ENCODE results near the gene FRMD3. TPM values are rescaled to one million over a fixed set of nuclear protein-coding genes. Genes with fewer than 3 reads are reported as not detected.

The FRMD3 gene
- total RNA-seq, 2 donors from 2014 or later = 2.1 to 4.6 TPM

DNA sequence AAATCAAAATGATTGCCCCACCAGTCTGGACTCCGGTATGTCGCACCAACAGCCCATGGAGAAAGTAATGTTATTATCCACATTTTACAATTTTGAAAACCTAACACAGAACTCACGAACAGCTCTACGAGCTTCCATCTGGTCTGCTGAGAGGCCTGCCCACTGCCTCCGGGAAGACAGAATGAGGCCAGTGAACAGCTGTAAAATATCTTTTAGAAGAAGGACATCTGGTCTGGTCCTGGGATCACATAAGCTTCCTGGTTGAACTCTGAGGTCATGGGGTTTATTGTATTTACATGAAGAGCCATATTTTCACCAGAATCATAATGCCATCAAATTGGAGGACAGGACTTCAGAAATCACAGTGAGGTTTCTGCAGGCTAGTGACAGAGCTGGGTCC lies 89.0 kb downstream of the FRMD3 start:
- no peaks in the 10 kb centered on the region for H3K4me1 ChIP-seq
- H3K9me3 ChIP-seq = no peaks in the 10 kb centered on the region
- DNase-seq (no peak), ATAC-seq (no peak)
- TF ChIP-seq, protein P1, sequence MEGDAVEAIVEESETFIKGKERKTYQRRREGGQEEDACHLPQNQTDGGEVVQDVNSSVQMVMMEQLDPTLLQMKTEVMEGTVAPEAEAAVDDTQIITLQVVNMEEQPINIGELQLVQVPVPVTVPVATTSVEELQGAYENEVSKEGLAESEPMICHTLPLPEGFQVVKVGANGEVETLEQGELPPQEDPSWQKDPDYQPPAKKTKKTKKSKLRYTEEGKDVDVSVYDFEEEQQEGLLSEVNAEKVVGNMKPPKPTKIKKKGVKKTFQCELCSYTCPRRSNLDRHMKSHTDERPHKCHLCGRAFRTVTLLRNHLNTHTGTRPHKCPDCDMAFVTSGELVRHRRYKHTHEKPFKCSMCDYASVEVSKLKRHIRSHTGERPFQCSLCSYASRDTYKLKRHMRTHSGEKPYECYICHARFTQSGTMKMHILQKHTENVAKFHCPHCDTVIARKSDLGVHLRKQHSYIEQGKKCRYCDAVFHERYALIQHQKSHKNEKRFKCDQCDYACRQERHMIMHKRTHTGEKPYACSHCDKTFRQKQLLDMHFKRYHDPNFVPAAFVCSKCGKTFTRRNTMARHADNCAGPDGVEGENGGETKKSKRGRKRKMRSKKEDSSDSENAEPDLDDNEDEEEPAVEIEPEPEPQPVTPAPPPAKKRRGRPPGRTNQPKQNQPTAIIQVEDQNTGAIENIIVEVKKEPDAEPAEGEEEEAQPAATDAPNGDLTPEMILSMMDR (IDR thresholded peaks at IDR 0.05) = no peak
- no peak for TF ChIP-seq POLR2A (IDR thresholded peaks at IDR 0.05)
- H3K27ac ChIP-seq = no peak overlapping the region
- intact Hi-C loops (cut with DNase I) = no loop called here
- H3K4me3 ChIP-seq = no peak overlapping the region
- no peaks in the 10 kb centered on the region for H3K36me3 ChIP-seq (replicated peaks in 1 of 2; ENCODE audit: insufficient read depth in 1 of 2, low read depth in 2 of 2)
- 87 to 99% methylated on average over 5 of the region's 5 CpGs for WGBS, 2 donors
- no peaks in the 10 kb centered on the region for H3K27me3 ChIP-seq

DNA sequence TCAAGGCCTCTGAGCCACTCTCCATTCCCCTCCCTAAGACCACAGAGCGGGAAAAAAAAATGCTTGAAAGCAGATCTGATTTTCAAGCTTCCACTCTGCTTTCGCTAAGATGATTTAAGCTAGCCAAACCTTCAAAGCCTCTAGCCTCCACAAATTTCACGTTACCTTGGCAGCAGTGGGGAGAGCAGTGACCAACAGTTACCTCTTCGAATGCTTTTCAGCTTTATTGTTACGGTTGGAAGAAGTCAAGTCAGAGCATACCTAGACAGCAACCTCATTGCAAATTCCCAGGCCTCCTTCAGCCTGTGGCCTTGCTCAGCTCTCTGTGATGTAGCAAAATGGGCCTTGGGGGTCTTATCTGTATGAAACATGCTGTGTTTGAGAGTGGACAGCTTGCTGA lies 89.6 kb downstream of the FRMD3 start:
- no peaks in the 10 kb centered on the region for H3K36me3 ChIP-seq (replicated peaks in 1 of 2; ENCODE audit: insufficient read depth in 1 of 2, low read depth in 2 of 2)
- intact Hi-C loops (cut with DNase I) = no loop called here
- 96 to 98% methylated on average over 5 of the region's 5 CpGs for WGBS, 2 donors
- H3K27ac ChIP-seq = no peak overlapping the region
- ATAC-seq (no peak), DNase-seq (no peak)
- H3K27me3 ChIP-seq = no peaks in the 10 kb centered on the region
- no peaks in the 10 kb centered on the region for H3K4me1 ChIP-seq
- no peaks in the 10 kb centered on the region for H3K9me3 ChIP-seq
- TF ChIP-seq, protein P1 (IDR thresholded peaks at IDR 0.05) = no peak
- TF ChIP-seq POLR2A (IDR thresholded peaks at IDR 0.05) = no peak
- H3K4me3 ChIP-seq = no peak overlapping the region

DNA sequence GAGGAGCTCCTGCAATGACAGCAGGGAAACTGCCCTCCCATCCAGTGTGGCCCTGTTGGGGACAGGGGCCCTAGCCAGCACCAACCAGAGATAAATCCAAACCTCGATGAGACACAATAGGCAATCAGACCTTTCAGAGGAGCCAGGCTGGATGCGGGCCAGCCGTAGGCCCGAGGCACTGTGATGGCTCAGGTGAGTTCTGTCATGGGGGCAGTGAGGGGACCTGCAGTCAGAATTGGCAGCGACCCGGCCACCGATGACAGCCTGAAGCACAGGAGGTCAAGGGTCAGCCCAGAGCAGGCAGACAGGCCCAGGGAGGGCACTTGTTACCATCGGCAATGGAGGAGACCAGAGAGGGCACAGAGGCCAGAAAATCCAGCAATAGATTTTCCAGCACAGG lies 90.8 kb downstream of the FRMD3 start:
- H3K36me3 ChIP-seq (replicated peaks in 1 of 2; ENCODE audit: insufficient read depth in 1 of 2, low read depth in 2 of 2) = no peaks in the 10 kb centered on the region
- H3K27me3 ChIP-seq = no peaks in the 10 kb centered on the region
- no peak overlapping the region for H3K27ac ChIP-seq
- no peak for TF ChIP-seq POLR2A (IDR thresholded peaks at IDR 0.05)
- TF ChIP-seq, protein P1 (IDR thresholded peaks at IDR 0.05) = no peak
- H3K4me3 ChIP-seq = no peak overlapping the region
- DNase-seq (no peak), ATAC-seq (no peak)
- intact Hi-C loops (cut with DNase I) = no loop called here
- no peaks in the 10 kb centered on the region for H3K9me3 ChIP-seq
- H3K4me1 ChIP-seq = no peaks in the 10 kb centered on the region
- 91 to 93% methylated on average over 7 to 8 of the region's 8 CpGs for WGBS, 2 donors

DNA sequence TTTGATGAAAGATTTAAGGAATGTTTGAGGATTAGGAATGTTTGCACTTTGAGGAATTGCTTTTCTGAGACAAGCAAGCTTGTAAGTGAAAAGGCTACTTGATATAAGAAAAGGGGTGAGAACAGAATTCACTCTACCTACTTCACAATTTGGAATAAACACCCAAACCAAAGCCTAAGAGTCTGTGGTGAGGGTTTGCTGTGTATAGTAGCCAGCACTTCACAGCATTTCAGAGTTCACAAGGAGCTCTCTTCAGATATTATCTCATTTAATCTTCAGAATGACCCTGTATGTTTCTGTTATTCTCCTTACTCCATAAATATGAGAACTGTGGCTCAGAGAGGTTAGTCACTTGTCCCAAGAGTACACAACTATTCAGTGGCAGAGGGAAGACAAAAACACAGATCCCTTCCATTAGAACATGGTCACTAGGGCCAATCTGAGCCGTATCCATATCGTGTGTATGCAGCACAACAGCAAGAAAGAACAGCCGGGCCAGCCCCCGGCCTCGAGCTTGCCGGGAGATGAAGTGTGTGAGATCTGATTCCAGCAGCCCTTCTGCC lies 92.4 kb downstream of the FRMD3 start:
- 96 to 100% methylated on average over 6 of the region's 6 CpGs for WGBS, 2 donors
- Histone ChIP-seq H3K27ac (no peak overlapping the region), H3K27me3 (no peaks in the 10 kb centered on the region), H3K36me3 (replicated peaks in 1 of 2; ENCODE audit: insufficient read depth in 1 of 2, low read depth in 2 of 2) (no peaks in the 10 kb centered on the region), H3K9me3 (no peaks in the 10 kb centered on the region), H3K4me1 (peaks cover 13% of the 10 kb centered on the region), H3K4me3 (no peak overlapping the region)
- DNase-seq (no peak), ATAC-seq (no peak)
- TF ChIP-seq, protein P1 (IDR thresholded peaks at IDR 0.05) = no peak
- no peak for TF ChIP-seq POLR2A (IDR thresholded peaks at IDR 0.05)
- intact Hi-C loops (cut with DNase I) = no loop called here

DNA sequence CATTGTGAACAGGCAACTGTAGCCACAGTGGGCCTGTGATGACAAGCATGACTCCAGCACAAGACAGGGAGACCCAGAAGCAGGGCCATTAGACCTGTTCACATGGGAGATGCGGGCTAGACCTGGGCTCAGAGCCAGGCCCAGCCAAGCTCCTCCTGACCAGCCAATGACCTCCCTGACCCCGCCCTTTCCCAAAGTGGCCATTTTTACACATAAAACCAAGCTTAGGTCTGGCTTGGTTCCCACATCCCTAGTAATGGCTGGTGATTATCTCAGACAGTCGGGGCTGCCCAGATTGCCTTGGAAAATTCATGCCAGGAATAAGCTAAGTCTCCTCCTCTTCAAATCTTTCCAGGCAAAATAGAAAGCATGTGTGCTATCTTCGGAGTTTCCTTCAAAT lies 94.1 kb downstream of the FRMD3 start:
- WGBS, 2 donors = 45 to 63% methylated on average over 3 to 4 of the region's 4 CpGs
- DNase-seq (peak in 1 of 4 donors; percentile 14), ATAC-seq (no peak)
- no peak overlapping the region for H3K27ac ChIP-seq
- H3K27me3 ChIP-seq = no peaks in the 10 kb centered on the region
- intact Hi-C loops (cut with DNase I) = no loop called here
- peaks cover 22% of the 10 kb centered on the region for H3K4me1 ChIP-seq
- TF ChIP-seq POLR2A (IDR thresholded peaks at IDR 0.05) = no peak
- TF ChIP-seq, protein P1 (IDR thresholded peaks at IDR 0.05) = no peak
- no peak overlapping the region for H3K4me3 ChIP-seq
- no peaks in the 10 kb centered on the region for H3K9me3 ChIP-seq
- no peaks in the 10 kb centered on the region for H3K36me3 ChIP-seq (replicated peaks in 1 of 2; ENCODE audit: insufficient read depth in 1 of 2, low read depth in 2 of 2)

Measured in body of pancreas (tissue), 4 donors.